NCI-H1930 (cell line): ENCODE measurements around the gene TSC2.

Source experiments
- DNase-seq, 2 experiments: peaks; one replicate each; lab custom pipeline; 2025; lab: John Stamatoyannopoulos, UW

The TSC2 gene

GRCh38 chr16:2047330-2048115 lies at the start of gene TSC2, which contains the start of gene NTHL1:
Gene TSC2, plus strand, starts transcription at chr16:2047985. Its CDS starts 631 bp downstream, at chr16:2048616.
Gene NTHL1, minus strand, starts transcription at chr16:2047834. Its CDS starts 11 bp downstream, at chr16:2047823.
- DNase-seq: peak; percentile 93 to 97

GRCh38 chr16:1998360-1998835 lies 49.4 kb upstream of the TSC2 start:
- no peak for DNase-seq

- DNase-seq: no peak
Observed at GRCh38 chr16:1998852-1999801, 48.7 kb upstream of the TSC2 start.

- no peak for DNase-seq
Observed at GRCh38 chr16:1999866-2000514, 47.8 kb upstream of the TSC2 start.

- DNase-seq: no peak
Observed at GRCh38 chr16:2001035-2001434, 46.8 kb upstream of the TSC2 start.

GRCh38 chr16:2001456-2002355 lies 46.1 kb upstream of the TSC2 start:
- DNase-seq: no peak

- DNase-seq: no peak
Observed at GRCh38 chr16:2002406-2003230, 45.2 kb upstream of the TSC2 start.

GRCh38 chr16:2003231-2003826 lies 44.5 kb upstream of the TSC2 start:
- no peak for DNase-seq

GRCh38 chr16:2003827-2004641 lies 43.8 kb upstream of the TSC2 start:
- peak; percentile 98 for DNase-seq

- no peak for DNase-seq
Observed at GRCh38 chr16:2004795-2005517, 42.8 kb upstream of the TSC2 start.

- no peak for DNase-seq
Observed at GRCh38 chr16:2005646-2006045, 42.1 kb upstream of the TSC2 start.

GRCh38 chr16:2006317-2006716 lies 41.5 kb upstream of the TSC2 start:
- DNase-seq: no peak

GRCh38 chr16:2007081-2007836 lies 40.5 kb upstream of the TSC2 start:
- no peak for DNase-seq

- no peak for DNase-seq
Observed at GRCh38 chr16:2008009-2008526, 39.7 kb upstream of the TSC2 start.

GRCh38 chr16:2008631-2009163 lies 39.1 kb upstream of the TSC2 start:
- no peak for DNase-seq

GRCh38 chr16:2009164-2009711 lies 38.5 kb upstream of the TSC2 start:
- DNase-seq: no peak
